Measurements from ENCODE around the gene FSTL4.

The FSTL4 gene

DNA sequence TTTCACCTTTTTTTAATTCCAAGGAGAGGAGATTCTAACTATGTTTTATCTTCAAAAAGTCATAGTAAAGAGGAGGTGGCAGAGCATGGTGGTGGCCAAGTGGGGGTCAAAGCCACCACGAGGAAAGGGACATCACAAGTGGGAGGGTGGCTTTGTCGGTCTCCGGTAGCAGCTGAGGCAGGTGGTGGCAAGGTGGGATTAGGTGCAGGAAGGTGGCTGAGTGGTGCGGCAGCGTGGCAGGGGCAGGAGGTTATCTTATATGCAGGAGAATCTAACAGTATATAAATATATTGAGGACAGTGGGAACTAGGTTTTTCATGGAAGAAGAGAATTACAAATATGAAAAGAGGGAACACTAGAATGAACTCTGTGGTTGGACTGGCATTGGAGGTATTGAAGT, 196.8 kb downstream of the FSTL4 start:
- Mint-ChIP-seq H3K4me3 (no peak overlapping the region), H3K4me1 (no peaks in the 10 kb centered on the region), H3K36me3 (no peaks in the 10 kb centered on the region), H3K27me3 (peaks cover 24% of the 10 kb centered on the region), H3K27ac (no peak overlapping the region), H3K9me3 (no peaks in the 10 kb centered on the region)

DNA sequence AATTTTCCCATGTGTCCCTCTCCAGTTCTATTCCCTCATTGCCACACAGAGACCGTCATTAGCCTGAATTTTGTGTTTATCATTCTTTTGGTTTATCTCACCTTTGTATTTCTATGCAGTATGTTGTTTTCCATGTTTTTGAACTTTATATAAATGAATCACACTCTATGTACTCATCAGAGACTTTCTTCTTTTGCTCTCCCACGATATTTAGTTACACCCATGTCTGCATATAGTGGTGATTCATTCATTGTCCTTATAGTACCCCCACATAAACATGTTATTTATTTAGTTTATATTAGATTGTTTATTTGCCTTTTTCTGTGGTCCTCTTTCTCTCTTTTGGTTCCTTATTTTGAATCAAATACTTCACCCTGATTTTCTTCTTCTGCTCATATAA, 199.7 kb downstream of the FSTL4 start:
- Mint-ChIP-seq H3K27me3 (peaks cover 24% of the 10 kb centered on the region), H3K36me3 (no peaks in the 10 kb centered on the region), H3K9me3 (no peaks in the 10 kb centered on the region), H3K27ac (no peak overlapping the region), H3K4me1 (no peaks in the 10 kb centered on the region), H3K4me3 (no peak overlapping the region)

DNA sequence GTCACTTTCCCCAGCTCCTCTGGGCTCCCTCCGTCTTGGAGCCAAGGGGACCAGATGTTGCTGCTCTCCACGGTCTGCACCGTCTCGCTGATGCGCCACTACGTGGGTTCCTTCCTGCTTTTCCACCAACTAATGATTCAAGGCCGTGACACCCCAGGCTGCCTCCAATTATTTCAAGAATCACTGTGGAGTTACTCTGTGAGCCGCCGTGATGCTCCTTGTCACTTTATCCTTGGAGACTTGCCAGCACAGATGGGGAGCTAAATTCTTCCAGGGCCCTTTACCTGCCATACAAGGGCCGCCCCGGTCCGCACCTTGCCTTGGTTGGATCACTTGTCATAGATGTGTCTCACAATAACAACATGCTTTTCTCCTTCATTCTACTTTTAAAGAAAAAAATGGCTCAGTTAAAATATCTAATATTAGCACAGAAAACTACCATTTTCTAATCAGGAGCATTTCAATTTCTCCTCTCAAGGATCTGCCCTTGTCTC, 202.0 kb downstream of the FSTL4 start:
- Mint-ChIP-seq H3K4me1 (no peaks in the 10 kb centered on the region), H3K27ac (no peak overlapping the region), H3K27me3 (peaks cover 10% of the 10 kb centered on the region), H3K9me3 (no peaks in the 10 kb centered on the region), H3K36me3 (no peaks in the 10 kb centered on the region), H3K4me3 (no peak overlapping the region)

DNA sequence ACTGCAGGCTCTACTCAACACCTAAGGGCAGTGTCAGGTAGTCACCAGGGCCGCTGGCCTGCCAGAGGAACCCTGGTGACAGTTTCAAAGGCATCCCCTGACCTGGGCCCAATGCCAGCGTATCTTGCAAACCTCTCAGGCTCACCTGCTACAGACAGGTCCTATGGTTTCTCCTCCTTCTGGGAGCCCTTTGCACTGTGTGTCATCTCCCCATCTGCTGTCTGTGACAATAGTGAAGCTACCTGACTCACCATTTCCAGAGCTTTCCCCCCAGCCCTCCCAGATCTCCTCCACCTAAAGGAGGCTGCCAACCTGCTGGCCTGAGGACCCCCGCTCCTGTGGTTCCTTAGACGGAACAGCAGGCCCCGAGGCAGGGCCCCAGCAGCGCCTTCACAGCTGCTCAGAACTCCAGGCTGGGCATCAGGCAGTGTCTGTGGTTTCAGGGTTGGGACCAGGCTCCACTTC, 203.1 kb downstream of the FSTL4 start:
- Mint-ChIP-seq H3K9me3 (no peaks in the 10 kb centered on the region), H3K4me1 (no peaks in the 10 kb centered on the region), H3K36me3 (no peaks in the 10 kb centered on the region), H3K4me3 (no peak overlapping the region), H3K27ac (no peak overlapping the region), H3K27me3 (peaks cover 10% of the 10 kb centered on the region)

DNA sequence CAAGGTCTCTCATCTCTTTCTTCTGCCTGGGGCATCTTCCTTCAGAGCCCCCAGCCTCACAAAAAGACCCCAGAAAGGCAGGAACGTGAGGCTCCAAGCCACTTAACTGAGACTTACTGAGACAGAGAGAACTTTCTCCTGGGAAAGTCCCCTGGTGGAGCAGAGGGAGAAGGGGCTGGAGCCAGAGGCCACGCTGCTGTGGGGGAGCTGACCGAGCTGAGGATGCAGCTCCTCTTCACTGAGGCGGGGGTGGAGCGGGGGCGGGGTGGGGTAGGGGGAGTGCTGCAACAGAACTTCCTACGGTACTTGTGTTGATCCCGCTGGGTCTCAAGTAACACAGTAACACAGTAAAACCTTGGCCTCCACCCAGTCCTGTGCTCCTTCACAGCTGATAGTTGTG, 204.0 kb downstream of the FSTL4 start:
- H3K4me1 Mint-ChIP-seq, result no peaks in the 10 kb centered on the region

DNA sequence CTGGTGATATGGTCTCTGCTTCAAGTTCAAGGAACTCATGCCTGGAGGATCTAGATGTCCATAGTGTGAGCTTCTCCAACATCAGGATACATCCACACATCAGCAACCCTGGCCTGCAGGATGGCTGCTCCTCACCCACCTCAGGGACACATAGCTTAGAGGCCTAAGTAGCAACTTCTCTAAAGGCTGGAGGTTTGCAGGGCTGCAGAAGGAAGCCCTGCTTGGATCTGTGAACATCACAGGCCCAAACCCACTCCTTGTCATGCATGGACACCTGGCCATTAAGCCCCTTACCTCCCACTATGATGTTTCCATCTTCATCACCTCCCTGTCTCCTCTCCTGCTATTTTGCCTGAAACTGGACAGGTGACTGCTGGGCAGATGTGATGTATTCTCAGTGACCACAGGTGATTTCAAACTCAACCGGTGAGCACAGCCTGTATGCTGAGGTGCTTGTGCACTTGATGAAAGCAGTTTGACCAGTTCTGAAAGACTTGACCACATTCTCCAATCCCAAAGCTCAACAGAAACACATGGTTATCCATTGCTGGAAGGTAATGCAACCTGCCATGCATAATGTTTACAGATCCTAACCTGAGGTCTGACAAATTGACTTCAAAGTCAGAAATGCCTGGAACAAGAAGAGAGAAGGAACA, 205.2 kb downstream of the FSTL4 start:
- Mint-ChIP-seq H3K4me3 (no peak overlapping the region), H3K9me3 (no peaks in the 10 kb centered on the region), H3K4me1 (no peaks in the 10 kb centered on the region), H3K27ac (no peak overlapping the region), H3K27me3 (peaks cover 2% of the 10 kb centered on the region), H3K36me3 (no peaks in the 10 kb centered on the region)

More for the DNA sequence above, 204.0 kb downstream of the FSTL4 start:
- Mint-ChIP-seq H3K4me3 (no peak overlapping the region), H3K36me3 (no peaks in the 10 kb centered on the region), H3K27ac (no peak overlapping the region), H3K9me3 (no peaks in the 10 kb centered on the region), H3K27me3 (peaks cover 8% of the 10 kb centered on the region)

DNA sequence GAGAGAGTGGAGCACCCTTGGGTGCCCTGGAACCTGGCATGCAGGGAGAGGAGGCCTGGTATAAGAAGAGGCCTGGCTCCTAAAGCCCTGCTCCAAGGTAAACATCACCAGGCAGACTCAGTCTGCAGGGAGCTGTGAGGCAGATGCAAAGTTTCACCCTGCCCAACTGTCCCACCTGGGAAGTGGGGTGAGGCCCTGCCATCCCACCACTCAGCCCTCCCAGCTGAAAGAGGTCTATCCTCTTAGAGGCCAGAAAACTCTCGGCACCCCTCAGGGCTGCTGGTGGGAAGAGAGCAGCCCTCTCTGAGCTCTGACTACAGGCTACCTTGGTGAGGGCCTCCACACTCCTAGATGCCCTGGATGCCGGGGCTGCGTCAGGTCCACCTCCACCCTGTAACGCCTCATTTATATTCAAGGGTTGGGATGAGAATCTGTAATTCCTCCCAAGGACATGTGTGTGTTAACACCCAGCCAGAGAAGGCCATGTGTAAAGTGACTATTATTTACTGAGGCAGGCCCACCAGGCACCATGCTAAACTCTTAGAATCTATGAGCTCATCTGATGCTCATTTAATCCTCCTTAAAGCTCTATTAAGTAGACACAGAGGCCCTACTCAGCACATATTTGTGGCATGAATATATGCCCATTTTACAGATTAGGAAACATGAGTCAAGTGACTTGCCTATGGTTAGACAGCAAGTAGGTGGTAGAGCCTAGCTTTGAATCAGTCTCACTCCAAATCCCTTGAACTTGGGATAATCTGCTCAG, 205.9 kb downstream of the FSTL4 start:
- Mint-ChIP-seq H3K36me3 (no peaks in the 10 kb centered on the region), H3K4me3 (no peak overlapping the region), H3K27me3 (no peaks in the 10 kb centered on the region), H3K4me1 (no peaks in the 10 kb centered on the region), H3K27ac (no peak overlapping the region), H3K9me3 (no peaks in the 10 kb centered on the region)

DNA sequence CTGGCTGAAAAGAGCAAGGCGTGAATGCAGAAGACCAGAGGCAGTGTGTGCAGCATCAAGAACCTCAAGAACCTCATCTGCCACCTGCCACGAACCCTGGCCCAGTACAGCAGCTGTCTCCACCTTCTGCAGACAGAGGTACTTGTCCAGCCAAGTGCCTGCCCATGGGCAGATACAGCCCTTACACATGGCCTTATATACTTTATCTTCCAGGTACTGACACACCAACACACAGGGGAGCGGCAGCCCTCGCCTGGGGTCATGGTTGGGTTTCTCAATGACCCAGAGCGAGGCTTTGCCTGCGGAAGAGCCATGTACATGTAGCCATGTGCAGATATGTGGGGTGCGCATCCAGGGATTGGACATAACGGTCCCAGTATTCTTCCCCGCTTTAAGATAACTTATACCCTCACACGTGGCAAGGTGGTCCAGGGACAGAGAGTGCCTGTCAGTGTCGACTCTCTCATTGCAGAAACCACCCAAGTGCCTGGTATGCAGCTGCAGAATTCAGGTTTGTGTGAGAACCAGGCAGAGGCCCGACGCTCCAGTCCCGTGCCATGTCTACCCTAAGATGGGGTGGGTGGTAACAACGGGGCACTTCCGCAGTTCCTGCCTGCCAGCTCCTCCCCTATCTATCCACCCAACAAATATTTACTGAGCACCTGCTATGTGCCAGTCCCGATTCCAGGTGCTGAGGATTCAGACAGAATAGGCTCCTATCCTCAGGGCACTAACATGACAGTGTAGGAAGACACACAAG, 206.9 kb downstream of the FSTL4 start:
- H3K27me3 Mint-ChIP-seq, result no peaks in the 10 kb centered on the region
- no peak overlapping the region for H3K4me3 Mint-ChIP-seq
- no peaks in the 10 kb centered on the region for H3K36me3 Mint-ChIP-seq
- H3K4me1 Mint-ChIP-seq, result no peaks in the 10 kb centered on the region
- H3K9me3 Mint-ChIP-seq, result no peaks in the 10 kb centered on the region
- no peak overlapping the region for H3K27ac Mint-ChIP-seq

DNA sequence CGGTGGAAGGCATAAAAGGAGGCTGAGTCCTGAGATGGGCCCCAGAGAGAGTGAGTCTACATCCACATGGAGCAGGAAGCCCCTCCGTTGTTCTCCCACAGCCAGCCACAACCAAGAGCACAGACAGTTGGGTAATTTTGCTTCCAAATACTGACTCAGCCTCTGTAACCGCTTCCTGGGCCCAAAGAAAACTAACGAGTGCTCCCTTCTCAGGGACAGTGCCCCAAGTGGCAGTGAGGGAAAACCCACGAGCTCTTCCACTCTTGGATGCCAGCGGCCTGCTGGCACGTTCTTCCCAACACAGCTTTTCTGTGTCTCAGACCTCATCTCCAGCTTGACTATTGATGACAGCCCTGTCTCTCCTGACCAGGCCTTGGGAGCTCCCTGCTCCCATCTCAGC, 207.6 kb downstream of the FSTL4 start:
- no peaks in the 10 kb centered on the region for H3K27me3 Mint-ChIP-seq
- H3K27ac Mint-ChIP-seq, result no peak overlapping the region
- H3K9me3 Mint-ChIP-seq, result no peaks in the 10 kb centered on the region
- H3K36me3 Mint-ChIP-seq, result no peaks in the 10 kb centered on the region
- H3K4me1 Mint-ChIP-seq, result no peaks in the 10 kb centered on the region
- H3K4me3 Mint-ChIP-seq, result no peak overlapping the region

DNA sequence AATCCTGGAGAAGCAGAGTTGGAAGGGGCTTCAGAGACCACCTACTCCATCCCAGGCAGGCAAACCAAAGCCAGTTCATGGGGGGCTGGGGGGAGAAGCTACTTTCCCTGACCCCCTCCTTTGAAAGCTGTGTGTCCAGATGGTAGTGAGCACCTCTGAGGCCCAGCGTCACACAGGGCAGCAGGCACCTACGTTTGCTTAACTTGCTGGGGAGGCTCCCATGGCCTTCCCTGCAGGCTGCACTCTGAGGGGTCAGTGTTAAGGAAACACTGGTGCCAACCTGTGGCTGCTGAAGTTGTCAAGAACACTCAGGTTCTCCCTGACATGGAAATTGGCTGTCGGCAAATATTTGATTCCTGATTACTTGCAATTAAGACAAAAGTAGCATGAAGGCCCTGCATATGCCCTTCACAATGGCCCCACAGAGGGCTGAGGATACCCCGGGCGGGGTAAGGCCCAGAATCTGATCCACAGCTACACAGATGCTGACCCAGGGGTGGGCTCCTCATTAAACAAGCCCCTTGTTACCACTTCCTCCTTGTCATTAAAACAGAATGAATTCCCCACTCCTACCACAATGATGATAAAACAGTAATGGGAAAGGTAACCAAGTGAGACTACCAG, 208.5 kb downstream of the FSTL4 start:
- Mint-ChIP-seq H3K27me3 (no peaks in the 10 kb centered on the region), H3K27ac (no peak overlapping the region), H3K4me1 (peaks cover 2% of the 10 kb centered on the region), H3K9me3 (no peaks in the 10 kb centered on the region), H3K36me3 (no peaks in the 10 kb centered on the region), H3K4me3 (no peak overlapping the region)

DNA sequence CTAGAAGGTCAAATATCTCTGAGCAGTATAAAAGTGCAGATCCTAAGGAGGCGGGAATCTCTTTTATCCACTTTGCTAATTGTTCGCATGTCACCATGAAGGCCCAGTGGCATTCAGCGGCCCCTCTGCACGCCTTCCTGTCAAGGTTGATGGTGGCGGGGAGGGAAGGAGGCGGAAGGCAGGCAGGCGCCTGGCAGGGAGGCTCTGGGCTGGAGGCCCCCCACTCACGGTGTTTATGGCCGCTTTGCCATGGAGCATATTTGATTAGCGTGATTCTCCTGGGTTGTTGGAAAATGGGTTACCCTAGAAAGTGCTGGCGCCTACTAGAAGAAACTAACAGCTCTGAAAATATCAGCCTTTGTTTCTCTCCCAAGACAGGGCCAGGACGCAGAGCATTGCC, 209.6 kb downstream of the FSTL4 start:
- Mint-ChIP-seq H3K36me3 (no peaks in the 10 kb centered on the region), H3K27me3 (no peaks in the 10 kb centered on the region), H3K9me3 (no peaks in the 10 kb centered on the region), H3K4me1 (peaks cover 13% of the 10 kb centered on the region), H3K27ac (no peak overlapping the region), H3K4me3 (no peak overlapping the region)

DNA sequence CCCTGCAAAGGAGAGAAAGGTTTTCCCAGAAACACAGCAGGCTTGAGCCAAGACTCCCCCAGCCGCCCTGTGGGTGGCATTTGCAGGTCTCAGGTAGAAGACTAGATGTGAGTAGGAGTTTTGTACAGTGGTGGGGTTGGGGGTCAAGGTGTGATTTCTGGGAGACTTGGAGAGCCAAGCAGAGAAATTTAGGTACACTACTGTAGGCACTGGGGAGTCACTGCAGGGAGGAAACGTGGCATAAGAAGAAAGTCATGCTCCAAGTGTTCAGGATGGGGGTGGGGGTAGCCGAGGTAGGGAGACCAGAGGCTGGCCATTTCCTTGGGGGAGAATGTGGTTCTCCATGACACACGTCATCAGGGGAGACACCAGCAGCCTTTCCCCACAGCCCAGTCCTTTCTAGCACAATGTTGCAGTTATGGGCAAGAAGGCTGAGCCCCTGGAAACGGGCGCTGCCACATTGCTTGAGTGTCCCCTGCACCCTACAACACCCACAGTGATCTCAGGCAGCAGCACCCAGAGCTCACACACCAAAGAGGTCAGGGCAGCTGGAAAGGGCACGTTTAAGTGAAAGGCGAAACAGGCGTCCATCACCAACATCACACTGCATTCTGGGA, 210.5 kb downstream of the FSTL4 start:
- Mint-ChIP-seq H3K27me3 (no peaks in the 10 kb centered on the region), H3K4me1 (peaks cover 20% of the 10 kb centered on the region), H3K27ac (no peak overlapping the region), H3K36me3 (no peaks in the 10 kb centered on the region), H3K9me3 (no peaks in the 10 kb centered on the region), H3K4me3 (no peak overlapping the region)

DNA sequence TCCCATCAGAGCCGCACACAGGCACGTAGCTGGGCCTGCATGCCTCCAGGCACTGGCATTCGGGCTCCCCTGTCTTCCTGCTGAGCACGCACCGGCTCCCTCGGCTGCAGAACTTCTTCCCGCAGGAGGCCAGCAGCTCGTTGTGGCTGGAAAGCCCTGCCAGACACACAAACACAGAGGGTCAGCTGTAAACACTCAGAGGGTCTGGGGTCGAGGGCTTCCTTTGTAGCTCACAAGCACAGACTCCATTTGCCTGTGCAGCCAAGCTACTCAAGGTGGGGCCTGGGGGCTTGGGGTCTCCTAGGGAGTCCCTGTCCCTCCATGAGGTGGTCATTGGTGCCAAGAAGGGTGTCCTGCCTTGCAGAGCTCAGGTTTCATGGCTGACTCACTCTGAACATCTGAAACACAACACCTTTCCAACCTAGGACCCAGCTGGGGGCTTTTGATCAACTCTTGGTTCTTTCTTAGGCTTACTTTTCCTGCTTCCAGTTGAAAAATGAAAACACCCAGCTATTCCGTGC, 211.4 kb downstream of the FSTL4 start:
- Mint-ChIP-seq H3K27ac (no peak overlapping the region), H3K4me3 (no peak overlapping the region), H3K4me1 (peaks cover 26% of the 10 kb centered on the region), H3K9me3 (no peaks in the 10 kb centered on the region), H3K27me3 (no peaks in the 10 kb centered on the region), H3K36me3 (no peaks in the 10 kb centered on the region)

DNA sequence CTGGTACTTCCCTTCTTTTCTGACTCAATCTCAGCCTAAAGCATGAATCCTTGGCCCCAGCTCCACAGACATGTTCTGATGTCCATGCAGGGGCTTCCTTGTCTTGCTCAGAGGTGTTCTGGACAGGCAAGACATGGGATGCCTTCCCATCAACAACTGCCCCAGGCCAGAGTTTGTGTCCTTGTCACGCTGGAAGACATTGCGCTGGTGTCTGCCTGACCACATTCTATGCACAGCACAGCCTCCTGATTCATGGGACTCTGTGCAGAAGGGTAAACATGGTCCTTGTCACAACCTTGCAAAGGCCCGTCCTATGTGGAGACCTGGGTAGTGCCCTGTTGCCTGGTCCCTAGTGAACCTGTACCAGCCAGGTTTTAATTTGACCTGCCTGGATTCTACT, 212.2 kb downstream of the FSTL4 start:
- H3K27me3 Mint-ChIP-seq, result no peaks in the 10 kb centered on the region
- H3K4me1 Mint-ChIP-seq, result peaks cover 26% of the 10 kb centered on the region
- H3K4me3 Mint-ChIP-seq, result no peak overlapping the region
- no peak overlapping the region for H3K27ac Mint-ChIP-seq
- no peaks in the 10 kb centered on the region for H3K9me3 Mint-ChIP-seq
- H3K36me3 Mint-ChIP-seq, result no peaks in the 10 kb centered on the region

DNA sequence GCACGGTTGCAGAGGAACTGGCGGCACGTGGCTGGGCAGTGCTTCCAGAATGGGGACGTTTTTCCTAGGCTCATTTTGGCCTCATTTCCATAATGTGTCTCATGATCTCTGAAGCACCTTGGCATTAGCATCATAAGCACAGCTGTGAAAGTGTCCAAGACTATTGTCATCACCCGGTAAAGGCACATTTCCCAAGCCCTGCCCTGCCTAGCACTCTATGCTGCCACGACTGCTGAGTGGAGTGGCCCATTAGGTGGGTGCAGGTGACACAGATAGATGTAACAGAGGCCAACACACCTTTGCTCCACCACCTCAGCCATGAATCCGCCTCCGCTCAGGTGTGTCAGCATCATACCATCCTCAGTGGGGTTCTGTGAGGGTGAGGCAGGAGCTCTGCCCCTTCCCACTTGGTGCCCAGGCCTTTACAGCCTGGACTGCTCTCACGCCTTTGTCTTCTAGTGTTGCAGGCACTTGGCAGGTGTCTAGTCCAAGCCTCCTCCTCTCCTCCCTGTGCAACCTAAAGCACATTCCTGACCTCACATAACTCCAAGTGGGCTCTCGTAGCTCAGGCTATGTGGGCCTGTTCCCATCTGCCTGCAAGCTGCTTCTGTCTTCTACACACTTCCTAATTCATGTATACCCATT, 213.0 kb downstream of the FSTL4 start:
- Mint-ChIP-seq H3K27ac (no peak overlapping the region), H3K4me3 (no peak overlapping the region), H3K27me3 (no peaks in the 10 kb centered on the region), H3K4me1 (peaks cover 26% of the 10 kb centered on the region), H3K36me3 (no peaks in the 10 kb centered on the region), H3K9me3 (no peaks in the 10 kb centered on the region)
